Hematopoietic multipotent progenitor cell treated with erythropoietin and hydrocortisone succinate and interleukin-3 and kit ligand, for 17 days (in vitro differentiated cells): ENCODE results near the gene NACC2.

ENCODE experiments used
- DNase-seq: peaks from one replicate; pipeline ENCODE4 v3.0.0-alpha.2; 2015; ENCODE audit warnings: low spot score

Gene NACC2

DNA sequence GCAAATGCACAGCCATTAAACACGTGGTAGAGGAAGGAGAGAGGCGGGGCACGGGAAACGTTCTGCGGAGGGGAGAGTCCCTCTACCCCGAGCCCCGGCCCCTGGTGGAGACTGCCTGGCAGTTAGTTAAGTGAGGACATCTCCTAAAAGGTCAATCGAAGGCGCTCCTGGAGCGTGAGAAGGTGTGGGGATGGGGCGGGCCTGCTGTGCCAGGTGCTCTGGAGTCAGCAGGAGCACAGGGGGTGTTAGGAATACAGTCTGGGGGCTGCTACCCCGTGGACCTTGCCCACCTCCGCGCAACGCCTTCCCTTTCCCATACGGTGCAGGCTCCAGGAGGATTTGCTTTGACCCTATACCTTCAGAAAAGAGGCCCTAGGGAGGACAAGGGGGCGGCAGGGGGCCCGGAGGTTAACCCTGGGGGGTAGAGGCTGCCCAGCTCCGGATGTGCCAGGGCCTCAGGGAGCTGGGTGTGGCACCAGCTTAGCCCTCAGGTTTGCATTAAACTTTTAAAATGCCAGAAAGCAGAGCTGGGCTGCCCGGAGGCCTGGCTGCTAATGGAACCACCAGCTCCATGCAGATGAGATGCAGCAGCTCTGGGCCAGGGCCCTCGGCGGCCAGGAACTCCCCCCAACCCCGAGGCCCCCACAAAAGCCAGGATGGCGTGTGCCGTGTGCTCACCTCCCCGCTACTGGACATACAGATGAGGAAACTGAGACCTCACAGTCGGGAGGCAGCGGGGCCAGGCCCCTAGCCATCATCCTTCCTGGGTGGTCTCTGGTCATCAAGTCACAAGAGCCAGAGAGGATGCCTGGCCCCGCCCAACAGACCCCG lies 39.2 kb downstream of the NACC2 start:
- DNase-seq: no peak

GRCh38 chr9:136054798-136055714 lies 40.0 kb downstream of the NACC2 start:
- DNase-seq: no peak

DNA sequence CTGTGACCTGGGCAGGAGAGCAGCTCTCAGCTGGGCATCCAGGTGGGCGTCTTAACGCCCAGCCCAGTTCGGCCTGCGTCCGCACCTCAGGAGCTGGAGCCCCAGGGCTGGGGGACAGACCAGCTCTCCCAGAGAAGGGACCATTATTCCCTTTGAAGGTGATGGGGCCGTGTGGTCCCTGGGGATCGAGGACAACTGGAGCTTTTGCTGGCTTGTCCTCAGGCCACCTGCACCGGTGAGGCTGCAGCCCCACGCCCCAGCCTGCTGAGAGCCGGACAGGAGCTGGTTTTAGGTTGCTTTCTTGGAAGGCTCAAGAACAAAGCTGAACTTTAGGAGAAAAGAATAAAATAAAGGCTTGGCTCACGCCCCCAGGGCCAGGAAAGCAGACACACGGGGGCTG lies 40.9 kb downstream of the NACC2 start:
- DNase-seq: no peak

GRCh38 chr9:136053757-136054142 lies 41.3 kb downstream of the NACC2 start:
- DNase-seq: no peak

DNA sequence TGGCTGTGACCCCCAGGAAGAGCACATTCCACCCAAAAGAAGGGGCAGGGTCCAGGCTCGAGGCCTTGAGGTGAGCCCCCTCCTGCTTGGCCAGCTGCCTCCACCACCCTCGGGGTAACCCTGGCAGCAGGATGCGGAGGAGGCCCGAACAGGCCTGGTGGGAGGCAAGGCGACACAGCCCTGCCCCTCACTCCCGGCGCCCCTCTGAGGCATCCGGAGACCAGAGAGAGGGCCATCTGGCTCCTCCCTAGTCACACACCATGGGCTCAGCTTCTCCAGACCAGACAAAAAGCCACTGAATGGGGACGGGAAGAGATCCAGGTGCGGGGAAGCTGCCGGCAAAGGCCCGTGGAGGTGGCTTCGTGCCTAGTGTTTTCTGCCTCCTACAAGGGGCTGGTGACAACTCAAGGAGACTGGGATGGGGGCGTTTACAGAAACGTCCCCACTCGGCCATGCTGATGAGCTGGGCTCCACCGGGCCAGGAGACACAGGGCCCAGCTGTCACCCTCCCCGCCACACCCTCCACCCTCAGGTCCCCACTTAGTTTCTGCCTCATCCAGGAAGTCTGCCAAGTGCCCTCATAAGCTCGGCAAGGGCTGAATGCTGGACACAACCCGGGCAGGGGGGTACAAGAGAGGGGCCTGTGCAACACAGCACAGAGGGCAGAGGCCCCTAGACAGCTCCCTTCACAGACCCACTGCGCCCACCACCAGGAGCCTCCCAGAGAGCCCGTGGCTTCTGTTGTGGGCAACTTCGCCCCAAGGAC lies 41.9 kb downstream of the NACC2 start:
- DNase-seq: no peak

- DNase-seq: no peak
Observed at GRCh38 chr9:136052472-136052880, 42.6 kb downstream of the NACC2 start.

DNA sequence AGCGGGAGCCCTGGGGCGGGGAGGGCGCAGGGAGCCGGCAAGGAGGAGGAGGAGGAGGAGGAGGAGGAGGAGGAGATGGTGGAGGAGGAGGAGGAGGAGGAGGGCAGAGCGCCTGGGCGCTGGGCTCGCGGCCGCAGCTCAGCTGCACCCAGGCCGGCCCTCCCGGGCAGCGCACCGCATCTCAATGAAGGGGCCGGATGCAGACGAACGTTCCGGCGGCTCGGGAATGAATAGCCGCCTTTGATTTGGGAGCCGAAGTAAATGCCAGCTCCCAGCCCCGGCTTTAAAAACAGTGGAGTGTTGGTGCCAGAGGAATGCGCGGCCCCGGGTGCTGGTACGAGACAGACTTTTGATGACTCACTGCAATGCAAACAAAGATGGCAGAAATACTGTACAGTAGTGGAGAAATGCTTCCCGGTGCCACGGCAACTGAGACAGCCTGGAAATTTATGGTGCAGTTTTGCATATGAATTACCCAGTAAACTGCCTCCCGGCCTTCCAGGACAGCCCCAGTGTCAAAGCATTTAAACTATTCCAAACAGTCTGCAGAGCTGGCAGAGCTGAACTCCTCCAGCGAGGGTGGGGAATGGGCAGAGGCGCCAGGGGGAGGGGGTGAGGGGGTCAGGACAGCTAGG lies 43.1 kb downstream of the NACC2 start:
- no peak for DNase-seq

GRCh38 chr9:136051453-136051836 lies 43.6 kb downstream of the NACC2 start:
- DNase-seq: no peak

DNA sequence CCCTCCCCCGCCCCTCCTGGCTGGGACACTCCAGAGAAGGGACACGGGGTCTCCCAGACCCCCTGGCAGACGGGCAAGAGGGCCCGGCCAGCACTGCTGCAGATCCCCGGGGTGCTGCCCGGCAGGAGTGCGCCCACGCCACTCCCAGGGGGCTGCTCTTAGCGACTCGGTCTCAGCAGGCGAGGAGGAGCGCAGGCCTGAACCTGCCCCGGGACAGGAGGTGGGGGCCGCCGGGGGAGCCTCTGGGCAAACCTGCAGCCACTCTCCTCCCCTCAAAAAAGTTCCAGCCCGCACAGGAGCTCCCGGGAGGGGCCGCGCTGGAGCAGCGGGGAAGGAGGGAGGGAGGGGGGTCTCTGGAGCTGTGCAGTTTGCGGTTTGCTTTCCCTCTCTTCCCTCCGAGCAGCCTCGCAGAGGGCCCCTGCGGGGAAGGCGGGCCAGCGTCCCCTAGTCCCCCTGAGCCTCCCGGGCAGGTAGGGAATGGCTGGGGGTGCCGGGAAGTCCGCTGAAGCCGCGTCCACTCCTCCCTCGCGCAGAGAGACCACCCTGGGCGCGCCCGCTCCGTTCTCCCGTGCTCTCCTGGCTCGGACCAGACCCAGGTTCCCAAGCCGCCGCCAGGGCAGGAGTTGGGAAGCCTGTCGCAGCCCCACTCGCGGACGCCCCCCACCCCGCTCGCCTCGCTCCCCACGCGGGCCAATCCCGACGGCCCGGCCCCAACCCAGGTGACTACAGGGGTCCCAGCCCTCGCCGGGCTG lies 44.2 kb downstream of the NACC2 start:
- DNase-seq: no peak

- DNase-seq: no peak
Observed at GRCh38 chr9:136050266-136050700, 44.8 kb downstream of the NACC2 start.

GRCh38 chr9:136049491-136050265 lies 45.4 kb downstream of the NACC2 start:
- no peak for DNase-seq

DNA sequence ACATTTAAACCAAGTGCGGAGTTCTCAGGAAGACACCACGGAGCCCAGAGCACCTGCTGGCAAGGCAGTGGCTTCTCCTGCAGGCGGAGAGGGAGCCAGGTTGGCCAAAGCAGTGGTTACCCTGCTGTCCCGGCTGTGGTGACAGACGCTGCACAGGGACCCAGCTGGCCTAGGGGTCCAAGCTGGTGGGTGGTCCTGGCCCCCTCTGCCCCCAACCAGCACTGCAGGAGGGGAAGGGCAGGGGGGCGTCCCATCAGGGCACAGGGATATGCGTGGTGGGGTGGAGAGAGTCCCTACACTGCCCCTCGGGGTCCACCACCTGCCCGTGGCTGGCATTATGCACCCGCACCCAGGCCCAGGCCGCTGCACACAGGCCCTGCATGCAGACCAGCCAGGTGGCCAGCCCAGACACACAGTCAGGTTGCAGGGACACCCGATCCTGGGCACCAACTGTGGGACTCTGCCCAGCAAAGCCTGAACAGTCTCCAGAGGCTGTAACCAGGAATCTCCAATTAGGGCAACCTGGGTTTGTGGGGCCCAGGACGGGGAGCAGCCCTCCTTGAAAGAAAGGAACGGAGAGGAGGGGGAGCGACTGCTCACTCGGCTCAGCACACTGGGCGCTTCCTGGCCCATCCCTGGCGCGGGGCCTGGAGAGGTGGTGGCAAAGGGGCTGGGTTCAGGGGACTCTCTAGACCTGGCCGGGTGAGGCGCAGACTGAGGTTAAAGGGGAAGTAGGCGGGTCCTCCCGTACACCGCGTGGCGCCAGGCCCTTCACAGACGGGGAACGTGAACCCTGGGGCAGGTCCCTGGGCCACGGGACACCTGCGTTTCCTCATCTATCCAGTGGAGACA lies 46.3 kb downstream of the NACC2 start:
- DNase-seq: no peak

DNA sequence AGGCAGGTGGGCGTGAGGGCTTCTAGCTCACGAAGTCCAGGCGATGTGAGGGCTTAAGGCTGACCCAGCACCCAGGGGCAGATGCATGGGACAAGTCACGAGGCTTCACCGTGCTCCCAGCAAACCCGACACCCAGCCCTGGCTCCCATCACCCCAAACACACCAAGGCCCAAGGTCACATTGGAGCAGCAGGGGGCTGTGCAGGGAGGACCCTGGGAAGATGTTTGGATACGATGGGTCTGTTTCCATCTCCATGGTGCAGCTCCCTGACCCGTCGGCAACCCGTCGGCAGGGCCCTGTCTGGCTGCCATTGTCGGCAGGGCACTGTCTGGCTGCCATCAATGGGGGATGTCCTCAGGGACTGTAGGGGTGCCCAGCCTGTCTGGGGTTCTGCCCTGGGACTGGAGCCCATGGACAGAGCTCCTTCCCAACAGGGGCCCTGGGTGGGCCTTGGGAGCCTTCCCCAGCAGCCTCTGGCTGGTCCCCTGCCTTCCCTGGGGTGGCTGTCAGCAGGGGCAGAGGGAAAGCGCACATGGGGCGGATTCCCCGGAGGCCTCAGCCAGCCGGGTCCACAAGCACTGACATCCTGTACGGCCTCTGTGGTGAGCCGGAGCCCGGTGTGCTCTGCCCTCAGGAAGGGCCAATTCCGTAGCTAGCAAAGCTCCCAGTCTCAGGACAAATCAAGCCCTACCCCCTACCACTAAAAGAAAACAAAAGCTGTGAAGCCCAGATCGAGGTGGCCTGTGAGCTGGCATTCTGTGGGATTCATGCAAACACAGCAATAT lies 47.1 kb downstream of the NACC2 start:
- no peak for DNase-seq

GRCh38 chr9:136047076-136047774 lies 47.9 kb downstream of the NACC2 start:
- DNase-seq: no peak

- no peak for DNase-seq
Observed at GRCh38 chr9:136046554-136046920, 48.6 kb downstream of the NACC2 start.

GRCh38 chr9:136045595-136046553 lies 49.2 kb downstream of the NACC2 start:
- DNase-seq: no peak
